Measurements from ENCODE around the gene ERN1. TPM values are rescaled to one million over a fixed set of nuclear protein-coding genes. Genes with fewer than 3 reads are reported as not detected.
A peak's percentile ranks its signal among the peaks of the same experiment; 100 is the strongest.

The ERN1 gene
- total and polyA plus RNA-seq, 2 of the 13 experiments (the other 11 are each of a cell fraction or from before 2014, with no cell fraction given), result 6.0 to 12.7 TPM

DNA sequence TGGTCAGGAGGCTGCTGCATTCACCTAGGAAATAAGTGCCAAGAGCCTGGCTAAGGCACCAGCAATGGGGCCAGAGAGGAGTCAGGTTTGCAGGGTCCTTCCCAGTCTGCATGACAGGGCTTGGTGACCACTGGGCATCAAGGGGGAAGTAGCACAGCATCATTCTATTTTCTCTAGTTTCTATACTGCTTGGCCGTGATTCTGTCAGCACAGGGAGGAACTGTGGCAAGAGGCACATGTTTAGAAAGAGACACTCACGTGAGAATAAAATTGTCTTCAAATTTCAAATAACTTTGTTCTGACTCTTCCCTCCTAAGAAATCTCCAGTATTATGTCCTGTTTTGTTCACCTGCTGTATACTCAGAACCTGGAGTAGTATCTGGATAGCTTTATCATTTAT, 37.8 kb downstream of the ERN1 start (continued):
- TF ChIP-seq, protein P1, sequence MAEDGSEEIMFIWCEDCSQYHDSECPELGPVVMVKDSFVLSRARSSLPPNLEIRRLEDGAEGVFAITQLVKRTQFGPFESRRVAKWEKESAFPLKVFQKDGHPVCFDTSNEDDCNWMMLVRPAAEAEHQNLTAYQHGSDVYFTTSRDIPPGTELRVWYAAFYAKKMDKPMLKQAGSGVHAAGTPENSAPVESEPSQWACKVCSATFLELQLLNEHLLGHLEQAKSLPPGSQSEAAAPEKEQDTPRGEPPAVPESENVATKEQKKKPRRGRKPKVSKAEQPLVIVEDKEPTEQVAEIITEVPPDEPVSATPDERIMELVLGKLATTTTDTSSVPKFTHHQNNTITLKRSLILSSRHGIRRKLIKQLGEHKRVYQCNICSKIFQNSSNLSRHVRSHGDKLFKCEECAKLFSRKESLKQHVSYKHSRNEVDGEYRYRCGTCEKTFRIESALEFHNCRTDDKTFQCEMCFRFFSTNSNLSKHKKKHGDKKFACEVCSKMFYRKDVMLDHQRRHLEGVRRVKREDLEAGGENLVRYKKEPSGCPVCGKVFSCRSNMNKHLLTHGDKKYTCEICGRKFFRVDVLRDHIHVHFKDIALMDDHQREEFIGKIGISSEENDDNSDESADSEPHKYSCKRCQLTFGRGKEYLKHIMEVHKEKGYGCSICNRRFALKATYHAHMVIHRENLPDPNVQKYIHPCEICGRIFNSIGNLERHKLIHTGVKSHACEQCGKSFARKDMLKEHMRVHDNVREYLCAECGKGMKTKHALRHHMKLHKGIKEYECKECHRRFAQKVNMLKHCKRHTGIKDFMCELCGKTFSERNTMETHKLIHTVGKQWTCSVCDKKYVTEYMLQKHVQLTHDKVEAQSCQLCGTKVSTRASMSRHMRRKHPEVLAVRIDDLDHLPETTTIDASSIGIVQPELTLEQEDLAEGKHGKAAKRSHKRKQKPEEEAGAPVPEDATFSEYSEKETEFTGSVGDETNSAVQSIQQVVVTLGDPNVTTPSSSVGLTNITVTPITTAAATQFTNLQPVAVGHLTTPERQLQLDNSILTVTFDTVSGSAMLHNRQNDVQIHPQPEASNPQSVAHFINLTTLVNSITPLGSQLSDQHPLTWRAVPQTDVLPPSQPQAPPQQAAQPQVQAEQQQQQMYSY (CRISPR knock-in tag; IDR thresholded peaks at IDR 0.05), result no peak
- TF ChIP-seq ZNF335 (CRISPR knock-in tag; IDR thresholded peaks at IDR 0.05), result no peak
- TF ChIP-seq CBX2 (IDR thresholded peaks at IDR 0.05; ENCODE audit: low read depth, low read length), result no peak
- no peak for TF ChIP-seq CBX2 (CRISPR knock-in tag; IDR thresholded peaks at IDR 0.05; ENCODE audit: low read depth)

DNA sequence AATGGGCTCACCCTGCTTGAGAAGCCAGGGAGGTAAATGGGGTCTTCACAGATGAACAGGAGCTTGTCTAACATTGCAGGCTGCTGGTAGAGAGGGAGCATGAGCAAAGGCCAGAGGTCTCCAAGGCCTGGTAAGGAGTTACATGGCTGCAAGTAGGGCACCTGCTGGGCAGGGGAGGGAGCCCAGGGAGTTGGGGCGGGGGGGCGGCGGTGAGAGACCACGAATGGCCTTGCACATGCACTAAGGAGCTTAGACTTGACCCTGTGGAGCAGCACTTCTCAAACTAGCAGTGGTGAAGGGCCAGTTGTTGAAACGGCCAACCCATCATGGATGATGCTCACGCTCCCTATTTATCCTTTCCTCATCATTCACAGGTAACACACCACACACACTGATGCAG, 38.4 kb downstream of the ERN1 start:
- no peak overlapping the region for H3K4me2 ChIP-seq (ENCODE audit: low read depth, low read length)
- no peak overlapping the region for H3K9ac ChIP-seq (ENCODE audit: insufficient read depth, low read depth, low read length)
- ChIA-PET CTCF (ENCODE audit: low intra/inter-chr PET ratio, low total read pairs) (no interaction called here), POLR2A (interaction anchor here (2.0 to 2.6 kb wide), 2 partner anchors 9 kb away, joined by 5 to 11 read pairs; no protein-coding TSS in a partner anchor)
- peaks cover 9 to 27% of the 10 kb centered on the region in 2 experiments; a peak in 4 of 5 replicates for H3K36me3 ChIP-seq (replicated peaks in 1 of 2; ENCODE audit: control insufficient read depth in 1 of 2, insufficient read depth in 2 of 2, low read length in 2 of 2)
- H3K9me3 ChIP-seq (ENCODE audit: low read length), result no peaks in the 10 kb centered on the region
- H3K79me2 ChIP-seq (ENCODE audit: insufficient read depth, low read length), result no peaks in the 10 kb centered on the region
- no peaks in the 10 kb centered on the region for H3K27me3 ChIP-seq (ENCODE audit: control insufficient read depth in 1 of 2, insufficient read depth in 2 of 2, low read length in 2 of 2)
- H2AFZ ChIP-seq (ENCODE audit: low read length), result no peak overlapping the region
- no peak overlapping the region for H3K4me3 ChIP-seq (replicated peaks in 1 of 3; ENCODE audit: insufficient read depth in 1 of 3, low read depth in 2 of 3, low read length in 3 of 3)
- DNase-seq (ENCODE audit: low spot score) (no peak), ATAC-seq (no peak), FAIRE-seq (no peak)
- in situ Hi-C loops (cut with HindIII; ENCODE audit: extremely low pct_ligation_motif_present, low pct_unique_long_range_greater_than_20kb), result no loop called here
- H4K20me1 ChIP-seq (ENCODE audit: insufficient read depth, low read length), result no peaks in the 10 kb centered on the region
- no peak overlapping the region for H3K27ac ChIP-seq (ENCODE audit: extremely low read length, insufficient read depth, low read length)
- intact Hi-C loops (cut with micrococcal nuclease; ENCODE audit: unreplicated experiment), result no loop called here
- H3K4me1 ChIP-seq (ENCODE audit: insufficient read depth, low read length), result peaks cover 26% of the 10 kb centered on the region
- TF ChIP-seq BCL6 (CRISPR knock-in tag; IDR thresholded peaks at IDR 0.05) (no peak), RFX3 (CRISPR knock-in tag; IDR thresholded peaks at IDR 0.05) (no peak), ZNF567 (CRISPR knock-in tag; IDR thresholded peaks at IDR 0.05; ENCODE audit: borderline replicate concordance) (no peak), NRL (CRISPR knock-in tag; IDR thresholded peaks at IDR 0.05; ENCODE audit: borderline replicate concordance) (peak; percentile 29; the same call in 1 of the 2 replicates), NR2F2 (IDR thresholded peaks at IDR 0.05; ENCODE audit: borderline replicate concordance, low read depth) (no peak)
- TF ChIP-seq, protein P2, sequence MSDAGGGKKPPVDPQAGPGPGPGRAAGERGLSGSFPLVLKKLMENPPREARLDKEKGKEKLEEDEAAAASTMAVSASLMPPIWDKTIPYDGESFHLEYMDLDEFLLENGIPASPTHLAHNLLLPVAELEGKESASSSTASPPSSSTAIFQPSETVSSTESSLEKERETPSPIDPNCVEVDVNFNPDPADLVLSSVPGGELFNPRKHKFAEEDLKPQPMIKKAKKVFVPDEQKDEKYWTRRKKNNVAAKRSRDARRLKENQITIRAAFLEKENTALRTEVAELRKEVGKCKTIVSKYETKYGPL (CRISPR knock-in tag; IDR thresholded peaks at IDR 0.05), result no peak
- 94% methylated on average over 6 of the region's 6 CpGs for WGBS (ENCODE audit: low lambda C conversion rate)
- no TSS peak for BruUV-seq (replicated peaks)

Data from HepG2 (cell line).